T-helper 1 cell (primary cell): ENCODE data around the gene AMOTL2.

Experiments
- DNase-seq, 5 donors: peaks; one replicate each; pipeline ENCODE4 v3.0.0-alpha.2; 2012 to 2020

The AMOTL2 gene

GRCh38 chr3:134364936-134365765 lies 9.1 kb downstream of the AMOTL2 start:
- no peak for DNase-seq

GRCh38 chr3:134364061-134364935 lies 9.9 kb downstream of the AMOTL2 start:
- peak in 1 of 5 donors; percentile 12 for DNase-seq

GRCh38 chr3:134363381-134363755 lies 10.9 kb downstream of the AMOTL2 start:
- no peak for DNase-seq

GRCh38 chr3:134362670-134363380 lies 11.4 kb downstream of the AMOTL2 start:
- DNase-seq = no peak

- DNase-seq = no peak
Observed at GRCh38 chr3:134362221-134362620, 12.0 kb downstream of the AMOTL2 start.

- DNase-seq = no peak
Observed at GRCh38 chr3:134361162-134361835, 12.9 kb downstream of the AMOTL2 start.

- DNase-seq = no peak
Observed at GRCh38 chr3:134360046-134360445, 14.2 kb downstream of the AMOTL2 start.

GRCh38 chr3:134359121-134360010 lies 14.9 kb downstream of the AMOTL2 start:
- DNase-seq = no peak

- DNase-seq = no peak
Observed at GRCh38 chr3:134357914-134358811, 16.1 kb downstream of the AMOTL2 start.

GRCh38 chr3:134357261-134357913 lies 16.9 kb downstream of the AMOTL2 start:
- DNase-seq = no peak

- no peak for DNase-seq
Observed at GRCh38 chr3:134356411-134357040, 17.7 kb downstream of the AMOTL2 start.

GRCh38 chr3:134355416-134355815 lies 18.8 kb downstream of the AMOTL2 start:
- DNase-seq = no peak

GRCh38 chr3:134354612-134355251 lies 19.5 kb downstream of the AMOTL2 start:
- no peak for DNase-seq

GRCh38 chr3:134353831-134354611 lies 20.2 kb downstream of the AMOTL2 start:
- DNase-seq = no peak

GRCh38 chr3:134353171-134353825 lies 20.9 kb downstream of the AMOTL2 start:
- no peak for DNase-seq

GRCh38 chr3:134352031-134352671 lies 22.1 kb downstream of the AMOTL2 start:
- no peak for DNase-seq

- no peak for DNase-seq
Observed at GRCh38 chr3:134351427-134351826, 22.8 kb downstream of the AMOTL2 start.
